Psoas muscle (tissue), 8 donors: ENCODE data around the gene POLE4. TPM values are rescaled to one million over a fixed set of nuclear protein-coding genes. Genes with fewer than 3 reads are reported as not detected.

Source experiments
- ATAC-seq, 4 donors: fragments of 200-7000 bp; cut with Tn5 transposase; one replicate each; pipeline ENCODE4 v1.9.1; 2020; ENCODE audit warnings: moderate library complexity in 3 of 4, mild to moderate bottlenecking in 2 of 4
- DNase-seq, 2 donors: peaks; one replicate each; pipeline ENCODE4 v3.0.0-alpha.2; 2020
- H3K27ac ChIP-seq: fragments of 200-600 bp; one replicate; pipeline ENCODE4 v1.8.0; 2022
- H3K27me3 ChIP-seq, 3 donors: fragments of 200-600 bp in 1 of 3; one replicate each; pipeline versions ENCODE4 v1.6.1 to v1.8.0; 2013 to 2022; ENCODE audit warnings: low read length in 2 of 3, mild to moderate bottlenecking in 2 of 3, moderate library complexity in 1 of 3; ENCODE audit not compliant: insufficient read depth in 3 of 3
- H3K36me3 ChIP-seq, 2 donors: fragments of 200-600 bp in 1 of 2; one replicate each; pipeline versions ENCODE4 v1.6.1 to v1.8.0; 2013 to 2022; ENCODE audit warnings: low read depth in 1 of 2, mild to moderate bottlenecking in 1 of 2, moderate library complexity in 1 of 2; ENCODE audit not compliant: insufficient read depth in 1 of 2
- H3K4me1 ChIP-seq: fragments of 200-600 bp; one replicate; pipeline ENCODE4 v1.8.0; 2022
- H3K4me3 ChIP-seq: fragments of 200-600 bp; one replicate; pipeline ENCODE4 v1.8.0; 2022; ENCODE audit warnings: mild to moderate bottlenecking
- H3K9me3 ChIP-seq: fragments of 200-600 bp; one replicate; pipeline ENCODE4 v1.8.0; 2022
- CTCF ChIP-seq: fragments of 200-600 bp; IDR thresholded peaks from one replicate; pipeline ENCODE4 v1.8.0; 2022; ENCODE audit warnings: antibody characterized with exemption
- WGBS, 3 donors: extraction: QIAGEN DNeasy Blood & Tissue Kit; methylation state at CpG; one replicate each; pipeline versions ENCODE4 v1.1.6 to v1.1.7; 2013; 5-methylcytosine and 5-hydroxymethylcytosine counted together
- intact Hi-C, 2 donors: fragments of 100-400 bp; cut with DNase I; formaldehyde crosslinking; loops; one replicate each; pipeline versions ENCODE4 v1.11.0 to v1.14.2; 2022
- polyA plus RNA-seq, 3 donors: library from polyadenylated mRNA; stranded (reverse); fragments of 200-250 nt; gene quantifications; one replicate each; pipeline ENCODE4 v1.2.3, GENCODE V29; 2013
- total RNA-seq, 4 donors: library from RNA; stranded (reverse); fragmentation: NEBNext Ultra II Directional in 2 of 4; extraction: Animal tissue kit (Norgen Biotek cat#: 25700) in 2 of 4; gene quantifications; one replicate each; pipeline versions ENCODE4 v1.2.1 to v1.2.4, GENCODE V29; 2021 to 2023
- donor health status: healthy with polysubstance abuse.
- donor health status: DM: no; HTN: no; CAD: no; lungs with moderate emphysema.
- donor health status: Bipolar disorder and iron deficiency.
- donor health status: healthy.
- donor health status: DM: yes; HTN: yes; CAD: no.
- donor health status: DM: no; HTN: no; CAD: no.
- donor health status: DM: no; HTN: no; CAD: no.
- donor health status: DM: yes; HTN: yes; CAD: no.

The POLE4 gene
- total and polyA plus RNA-seq, 7 donors = 53.4 to 106 (median 77.7) TPM

- intact Hi-C loops = no loop called here
- DNase-seq = no peak
- no peak overlapping the region for H3K27ac ChIP-seq
- 81 to 90% (median 83%) methylated on average over 3 of the region's 3 CpGs for WGBS, 3 donors
- H3K27me3 ChIP-seq = no peaks in the 10 kb centered on the region
- no peaks in the 10 kb centered on the region for H3K4me1 ChIP-seq
- H3K36me3 ChIP-seq = no peaks in the 10 kb centered on the region
- peaks cover 9% of the 10 kb centered on the region for H3K9me3 ChIP-seq
- ATAC-seq = no peak
- no peak overlapping the region for H3K4me3 ChIP-seq
- no peak for TF ChIP-seq CTCF
Observed at GRCh38 chr2:75002007-75002406, 43.6 kb downstream of the POLE4 start.

- Histone ChIP-seq H3K27me3 (no peaks in the 10 kb centered on the region), H3K27ac (no peak overlapping the region), H3K4me3 (no peak overlapping the region), H3K4me1 (no peaks in the 10 kb centered on the region), H3K9me3 (peaks cover 5% of the 10 kb centered on the region), H3K36me3 (no peaks in the 10 kb centered on the region)
- ATAC-seq (no peak), DNase-seq (no peak)
- TF ChIP-seq CTCF = no peak
- intact Hi-C loops = no loop called here
- whole genome bisulfite sequencing, 3 donors = 50 to 67% (median 60%) methylated on average over 2 of the region's 2 CpGs
Observed at GRCh38 chr2:75003276-75003675, 44.8 kb downstream of the POLE4 start.

- intact Hi-C loops = no loop called here
- no peak overlapping the region for H3K27ac ChIP-seq
- DNase-seq (no peak), ATAC-seq (no peak)
- H3K4me3 ChIP-seq = no peak overlapping the region
- H3K36me3 ChIP-seq = no peaks in the 10 kb centered on the region
- H3K4me1 ChIP-seq = no peaks in the 10 kb centered on the region
- TF ChIP-seq CTCF = no peak
- 65 to 81% (median 69%) methylated on average over 2 of the region's 2 CpGs for WGBS, 3 donors
- peaks cover under 1% of the 10 kb centered on the region for H3K9me3 ChIP-seq
- H3K27me3 ChIP-seq = no peaks in the 10 kb centered on the region
Observed at GRCh38 chr2:75003773-75004172, 45.3 kb downstream of the POLE4 start.

GRCh38 chr2:75006041-75006440 lies 47.6 kb downstream of the POLE4 start:
- H3K4me1 ChIP-seq = no peaks in the 10 kb centered on the region
- ATAC-seq (no peak), DNase-seq (no peak)
- no peak overlapping the region for H3K4me3 ChIP-seq
- intact Hi-C loops = no loop called here
- no peaks in the 10 kb centered on the region for H3K36me3 ChIP-seq
- H3K27ac ChIP-seq = no peak overlapping the region
- no peak for TF ChIP-seq CTCF
- no peaks in the 10 kb centered on the region for H3K27me3 ChIP-seq
- no peaks in the 10 kb centered on the region for H3K9me3 ChIP-seq

GRCh38 chr2:75007061-75007460 lies 48.6 kb downstream of the POLE4 start:
- H3K4me3 ChIP-seq = no peak overlapping the region
- H3K4me1 ChIP-seq = no peaks in the 10 kb centered on the region
- H3K27me3 ChIP-seq = no peaks in the 10 kb centered on the region
- whole genome bisulfite sequencing, 3 donors = 94 to 99% (median 95%) methylated on average over 4 of the region's 4 CpGs
- DNase-seq (no peak), ATAC-seq (no peak)
- no peaks in the 10 kb centered on the region for H3K36me3 ChIP-seq
- no peak for TF ChIP-seq CTCF
- H3K27ac ChIP-seq = no peak overlapping the region
- intact Hi-C loops = no loop called here
- no peaks in the 10 kb centered on the region for H3K9me3 ChIP-seq
